ENCODE measurements around the gene GGA2.

- TF ChIP-seq CTCF (IDR thresholded peaks at IDR 0.05), result no peak
- TF ChIP-seq POLR2A (IDR thresholded peaks at IDR 0.05), result no peak
Observed at GRCh38 chr16:23512168-23512695, 1.9 kb upstream of the GGA2 start.
